WI38 (cell line): ENCODE measurements around the gene NPL.

ENCODE experiments used
- H3K4me3 ChIP-seq: 2 replicates; pipeline ENCODE4 v1.5.1; 2011; ENCODE audit warnings: low read depth, mild to moderate bottlenecking, control low read depth, low read length
- TF ChIP-seq, protein P1 (sequence below): IDR thresholded peaks from 2 replicates; pipeline ENCODE4 v1.5.1; 2012; ENCODE audit warnings: low read depth, mild to moderate bottlenecking, control low read depth, low read length

NPL gene

DNA sequence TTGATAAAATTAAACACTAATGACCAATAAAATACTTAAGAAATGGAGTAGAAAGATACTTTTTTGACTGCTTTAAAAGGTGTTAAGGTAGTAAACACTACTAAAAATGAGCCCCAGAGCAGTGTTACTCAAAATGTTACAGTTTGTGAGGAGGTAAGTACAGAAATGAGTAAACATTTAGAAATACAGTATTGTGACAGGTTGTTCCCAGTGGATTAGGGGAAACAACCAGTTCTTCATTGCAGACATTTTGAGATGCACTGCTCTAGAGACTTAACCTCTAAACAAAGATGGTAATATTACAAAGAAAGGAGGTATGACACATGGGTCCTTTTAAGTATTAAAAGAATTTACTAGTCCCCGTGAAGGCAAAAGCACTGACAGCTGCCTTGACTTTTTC, 62.3 kb downstream of the NPL start:
- TF ChIP-seq, protein P1, sequence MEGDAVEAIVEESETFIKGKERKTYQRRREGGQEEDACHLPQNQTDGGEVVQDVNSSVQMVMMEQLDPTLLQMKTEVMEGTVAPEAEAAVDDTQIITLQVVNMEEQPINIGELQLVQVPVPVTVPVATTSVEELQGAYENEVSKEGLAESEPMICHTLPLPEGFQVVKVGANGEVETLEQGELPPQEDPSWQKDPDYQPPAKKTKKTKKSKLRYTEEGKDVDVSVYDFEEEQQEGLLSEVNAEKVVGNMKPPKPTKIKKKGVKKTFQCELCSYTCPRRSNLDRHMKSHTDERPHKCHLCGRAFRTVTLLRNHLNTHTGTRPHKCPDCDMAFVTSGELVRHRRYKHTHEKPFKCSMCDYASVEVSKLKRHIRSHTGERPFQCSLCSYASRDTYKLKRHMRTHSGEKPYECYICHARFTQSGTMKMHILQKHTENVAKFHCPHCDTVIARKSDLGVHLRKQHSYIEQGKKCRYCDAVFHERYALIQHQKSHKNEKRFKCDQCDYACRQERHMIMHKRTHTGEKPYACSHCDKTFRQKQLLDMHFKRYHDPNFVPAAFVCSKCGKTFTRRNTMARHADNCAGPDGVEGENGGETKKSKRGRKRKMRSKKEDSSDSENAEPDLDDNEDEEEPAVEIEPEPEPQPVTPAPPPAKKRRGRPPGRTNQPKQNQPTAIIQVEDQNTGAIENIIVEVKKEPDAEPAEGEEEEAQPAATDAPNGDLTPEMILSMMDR, result no peak
- no peak overlapping the region for H3K4me3 ChIP-seq

DNA sequence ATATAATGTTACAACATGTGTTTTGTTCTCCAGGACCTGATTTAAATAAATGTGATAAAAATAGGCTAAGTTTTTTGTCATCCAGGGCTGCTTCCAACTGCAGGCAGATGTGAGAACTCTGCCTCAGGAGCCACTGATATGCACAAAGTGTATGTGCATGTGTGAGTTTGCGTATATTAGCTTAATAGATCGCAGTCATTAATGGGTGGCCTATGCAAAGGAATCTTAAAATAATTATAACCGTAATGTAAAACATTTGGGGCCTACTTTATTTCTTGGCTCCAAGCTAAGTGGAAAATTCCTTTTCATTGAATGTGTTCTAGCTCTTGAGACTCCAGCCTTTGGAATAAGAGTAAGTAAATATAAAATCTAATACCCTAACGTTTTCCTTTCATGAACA, 66.3 kb downstream of the NPL start:
- TF ChIP-seq, protein P1, result no peak

DNA sequence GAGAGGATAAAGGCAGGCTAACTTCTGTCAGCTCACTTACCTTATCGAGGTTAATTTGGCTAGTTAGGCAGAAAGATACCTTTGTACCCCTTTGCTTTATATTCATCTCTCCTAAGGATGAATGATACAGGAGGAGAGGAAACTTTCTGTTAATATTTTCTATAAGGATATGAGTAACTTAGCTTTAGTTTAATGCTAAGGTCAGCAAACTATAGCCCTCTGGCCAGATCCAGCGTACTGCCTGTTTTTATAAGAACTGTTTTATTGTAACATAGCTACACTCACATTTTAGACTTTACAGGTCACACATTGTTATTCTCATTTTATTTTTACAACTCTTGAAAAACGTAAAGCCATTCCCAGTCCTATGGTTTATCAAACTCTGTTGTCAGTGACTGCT, 67.6 kb downstream of the NPL start:
- TF ChIP-seq, protein P1, result no peak
- H3K4me3 ChIP-seq, result no peak overlapping the region

More for the DNA sequence above, 66.3 kb downstream of the NPL start:
- H3K4me3 ChIP-seq, result no peak overlapping the region

DNA sequence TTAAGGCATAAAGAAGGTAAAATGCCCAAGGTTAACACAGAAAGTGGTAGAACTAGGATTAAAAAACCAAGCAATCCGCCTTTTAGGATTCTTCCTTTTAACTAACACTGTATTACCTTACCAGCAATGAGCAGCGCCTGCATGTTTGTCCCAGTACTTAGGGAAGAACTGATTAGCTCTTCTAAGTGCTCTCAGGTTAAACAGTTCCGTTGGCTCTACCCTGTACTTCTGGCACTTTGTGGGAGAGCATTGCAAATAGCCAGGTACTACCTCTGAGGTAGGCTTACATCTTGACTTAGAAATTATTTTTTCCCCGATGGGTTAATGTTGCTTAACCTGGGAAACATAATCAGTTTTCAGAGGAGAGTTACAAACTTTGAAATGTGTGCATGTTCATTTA, 71.1 kb downstream of the NPL start:
- TF ChIP-seq, protein P1, result no peak
- no peak overlapping the region for H3K4me3 ChIP-seq

DNA sequence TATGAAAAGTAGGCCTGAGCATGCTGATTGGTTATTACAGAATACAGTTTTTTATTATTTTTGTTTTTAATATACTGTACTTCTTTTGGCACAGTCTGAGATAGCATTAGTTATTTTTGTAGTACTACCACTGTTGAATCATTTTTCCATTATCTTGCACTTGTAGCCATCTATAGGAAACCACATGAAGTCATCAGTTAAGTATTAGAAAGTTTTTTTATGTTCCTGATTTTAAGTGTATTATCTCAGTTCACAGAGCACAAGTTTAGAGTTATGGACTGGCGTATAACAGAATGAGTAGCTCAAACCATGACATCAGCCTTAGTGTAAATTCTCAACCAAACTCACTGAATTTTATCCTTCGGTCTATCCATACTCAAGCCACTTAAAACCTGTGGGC, 72.4 kb downstream of the NPL start:
- TF ChIP-seq, protein P1, result no peak
- H3K4me3 ChIP-seq, result no peak overlapping the region

DNA sequence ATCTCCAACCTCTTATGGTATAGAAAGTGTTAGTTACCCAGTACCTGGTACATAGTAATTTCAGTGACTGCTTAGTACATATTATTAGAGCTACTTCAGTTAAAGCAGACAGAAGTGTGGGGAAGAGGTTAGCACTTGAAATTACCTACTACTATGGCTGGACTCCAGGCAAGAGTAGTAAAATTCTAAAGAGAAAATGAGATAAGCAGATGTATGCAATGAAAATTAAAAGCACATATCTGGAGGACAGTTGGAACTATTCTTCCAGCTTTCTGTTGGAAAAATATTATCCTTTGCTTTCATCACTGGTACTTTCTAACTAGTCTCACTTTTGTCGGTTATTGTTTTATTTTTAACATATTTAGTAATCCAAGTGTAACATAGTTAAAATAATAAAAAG, 73.3 kb downstream of the NPL start:
- H3K4me3 ChIP-seq, result no peak overlapping the region
- TF ChIP-seq, protein P1, result no peak

DNA sequence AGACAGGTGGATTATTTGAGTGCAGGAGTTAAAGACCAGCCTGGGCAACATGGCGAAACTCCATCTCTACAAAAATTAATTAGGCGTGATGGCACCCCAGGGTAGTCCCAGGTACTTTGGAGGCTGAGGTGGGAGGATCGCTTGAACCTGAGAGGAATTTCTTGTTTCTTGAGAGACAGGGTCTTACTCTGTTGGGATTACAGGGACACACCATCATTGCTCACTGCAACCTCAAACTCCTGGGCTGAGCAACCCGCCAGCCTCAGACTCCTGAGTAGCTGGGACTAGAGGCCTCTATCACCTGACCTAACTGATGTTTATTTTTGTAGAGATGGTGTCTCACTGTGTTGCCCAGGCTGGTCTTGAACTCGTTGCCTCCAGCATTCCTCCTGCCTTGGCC, 74.4 kb downstream of the NPL start:
- TF ChIP-seq, protein P1, result no peak

DNA sequence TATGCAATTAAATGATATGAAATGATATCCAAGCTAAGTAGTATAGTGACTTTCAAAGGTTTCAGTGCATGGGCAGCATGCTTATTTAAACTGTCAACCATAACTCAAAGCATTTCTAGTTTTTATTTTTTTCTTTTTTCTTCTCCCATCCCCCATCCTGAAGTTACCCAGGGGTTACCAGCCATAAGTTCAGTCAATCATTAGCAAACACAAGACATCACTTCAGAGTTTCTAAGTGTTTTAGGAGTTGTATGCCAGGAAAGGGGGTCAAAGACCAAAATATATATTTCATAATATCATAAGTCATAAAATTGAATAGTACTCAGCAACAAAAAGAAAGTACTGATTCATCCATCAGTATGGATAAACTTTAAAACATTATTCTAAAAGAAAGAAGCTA, 78.3 kb downstream of the NPL start:
- TF ChIP-seq, protein P1, result no peak
- H3K4me3 ChIP-seq, result no peak overlapping the region

More for the DNA sequence above, 74.4 kb downstream of the NPL start:
- no peak overlapping the region for H3K4me3 ChIP-seq
